HepG2 (cell line): ENCODE data around the gene ARL4C. TPM values are rescaled to one million over a fixed set of nuclear protein-coding genes. Genes with fewer than 3 reads are reported as not detected.

Experiments
- ATAC-seq: fragments of 200-7000 bp; cut with Tn5 transposase; 3 replicates; pipeline ENCODE4 v1.9.1; 2020; ENCODE audit warnings: mild to moderate bottlenecking, moderate library complexity
- BruUV-seq: library from RNA; stranded (reverse); fragments of 400-500 nt; replicated peaks from 2 replicates; lab custom pipeline; 2021; lab: Mats Ljungman, UMichigan
- CTCF ChIA-PET: fragments of 300-600 bp; formaldehyde crosslinking; extraction: SDS; loops from one replicate; lab custom pipeline; 2021; ENCODE audit warnings: low total read pairs, inconsistent platforms, low intra/inter-chr PET ratio; lab: Yijun Ruan, JAX
- POLR2A ChIA-PET: fragments of 350-600 bp; sonication (Branson Sonifier 250); formaldehyde crosslinking; loops from one replicate; lab custom pipeline; 2020; ENCODE audit warnings: antibody characterized with exemption, inconsistent platforms; lab: Yijun Ruan, JAX
- DNase-seq: peaks from one replicate; pipeline ENCODE4 v3.0.0-alpha.2; 2015; ENCODE audit warnings: low spot score
- FAIRE-seq: peaks from 3 replicates; lab custom pipeline; 2011; peaks lifted over from hg19 to GRCh38; lab: Jason Lieb, UNC
- H2AFZ ChIP-seq: one replicate; pipeline ENCODE4 v1.6.1; 2011; ENCODE audit warnings: low read length, inconsistent platforms
- H3K27ac ChIP-seq: fragments of 300-600 bp; 3 replicates; pipeline ENCODE4 v1.8.0; 2011; ENCODE audit warnings: mixed run types, mild to moderate bottlenecking, mixed read lengths, low read length, inconsistent platforms; ENCODE audit not compliant: insufficient read depth; ENCODE audit errors: extremely low read length
- H3K27me3 ChIP-seq, 2 experiments: fragments of 200-600 bp in 1 of 2; 2 replicates in 1 of 2; 3 replicates in 1 of 2; pipeline versions ENCODE4 v1.6.0 to v1.8.0; 2011; ENCODE audit warnings: low read length in 2 of 2, mild to moderate bottlenecking in 2 of 2, moderate library complexity in 2 of 2, inconsistent platforms in 1 of 2; ENCODE audit not compliant: insufficient read depth in 2 of 2, control insufficient read depth in 1 of 2
- H3K36me3 ChIP-seq, 2 experiments: fragments of 200-600 bp in 1 of 2; replicated peaks in 1 of 2; 2 replicates in 1 of 2; 3 replicates in 1 of 2; pipeline versions ENCODE4 v1.5.1 to v1.8.0; 2011; ENCODE audit warnings: low read length in 2 of 2, inconsistent platforms in 1 of 2; ENCODE audit not compliant: insufficient read depth in 2 of 2, control insufficient read depth in 1 of 2
- H3K4me1 ChIP-seq: 2 replicates; pipeline ENCODE4 v1.5.1; 2012; ENCODE audit warnings: low read length, inconsistent platforms; ENCODE audit not compliant: insufficient read depth
- H3K4me2 ChIP-seq: 2 replicates; pipeline ENCODE4 v1.6.0; 2011; ENCODE audit warnings: low read depth, low read length, inconsistent platforms
- H3K4me3 ChIP-seq, 3 experiments: fragments of 200-600 bp in 1 of 3; sonication (generic), shearing (Covaris generic) in 1 of 3; replicated peaks in 1 of 3; 2 replicates each; pipeline ENCODE4 v1.5.1; 2011 to 2016; ENCODE audit warnings: low read length in 3 of 3, inconsistent platforms in 2 of 3, low read depth in 2 of 3, mild to moderate bottlenecking in 2 of 3, control low read depth in 1 of 3, mixed read lengths in 1 of 3; ENCODE audit not compliant: insufficient read depth in 1 of 3
- H3K79me2 ChIP-seq: one replicate; pipeline ENCODE4 v1.6.1; 2011; ENCODE audit warnings: low read length, inconsistent platforms; ENCODE audit not compliant: insufficient read depth
- H3K9ac ChIP-seq: 2 replicates; pipeline ENCODE4 v1.6.0; 2011; ENCODE audit warnings: mild to moderate bottlenecking, low read depth, low read length, inconsistent platforms; ENCODE audit not compliant: insufficient read depth
- H3K9me3 ChIP-seq: 2 replicates; pipeline ENCODE4 v1.5.1; 2012; ENCODE audit warnings: mild to moderate bottlenecking, low read length
- H4K20me1 ChIP-seq: 2 replicates; pipeline ENCODE4 v1.6.0; 2011; ENCODE audit warnings: inconsistent platforms, mild to moderate bottlenecking, low read length, moderate library complexity; ENCODE audit not compliant: insufficient read depth
- CERS6 ChIP-seq: sonication (generic); formaldehyde crosslinking; IDR thresholded peaks from 2 replicates; pipeline ENCODE4 v1.5.0; 2020; ENCODE audit warnings: missing genetic modification reagents
- FOXP1 ChIP-seq, 2 experiments: fragments of 450-650 bp in 1 of 2; IDR thresholded peaks; 2 replicates each; pipeline ENCODE4 v1.6.1; 2017 to 2018; ENCODE audit warnings: antibody characterized with exemption in 1 of 2
- HOMEZ ChIP-seq: IDR thresholded peaks from 2 replicates; pipeline ENCODE4 v1.6.1; 2016; ENCODE audit warnings: low read depth
- PRMT3 ChIP-seq: sonication (generic); formaldehyde crosslinking; IDR thresholded peaks from 2 replicates; pipeline ENCODE4 v1.8.1; 2022; ENCODE audit warnings: low read depth, mild to moderate bottlenecking, moderate library complexity, missing genetic modification reagents, borderline replicate concordance
- SOX5 ChIP-seq: IDR thresholded peaks from 2 replicates; pipeline ENCODE4 v1.6.1; 2016; ENCODE audit warnings: borderline replicate concordance
- ZNF317 ChIP-seq: sonication (generic); formaldehyde crosslinking; IDR thresholded peaks from 2 replicates; pipeline ENCODE4 v1.5.0; 2020; ENCODE audit warnings: mild to moderate bottlenecking, missing genetic modification reagents
- ZNF543 ChIP-seq: sonication (generic); formaldehyde crosslinking; IDR thresholded peaks from 2 replicates; pipeline ENCODE4 v1.4.0; 2020; ENCODE audit warnings: mild to moderate bottlenecking, missing genetic modification reagents
- WGBS: methylation state at CpG from one replicate; pipeline ENCODE4 v1.1.6; 2017; ENCODE audit warnings: low lambda C conversion rate; 5-methylcytosine and 5-hydroxymethylcytosine counted together
- in situ Hi-C: cut with HindIII; loops from 2 replicates; pipeline ENCODE4 v1.10.0; 2017; ENCODE audit warnings: low pct_unique_long_range_greater_than_20kb; ENCODE audit not compliant: extremely low pct_ligation_motif_present
- intact Hi-C: fragments of 100-400 bp; cut with micrococcal nuclease; formaldehyde crosslinking; loops from one replicate; pipeline ENCODE4 v1.10.0; 2022; ENCODE audit not compliant: unreplicated experiment
- polyA plus RNA-seq, 8 experiments: library from polyadenylated mRNA; depleted of rRNA in 3 of 8; stranded (reverse) in 7 of 8; unstranded in 1 of 8; fragments of >200 nt; fragmentation: Illumina TruSeq in 4 of 8; extraction: Trizol in 4 of 8; gene quantifications; 2 replicates each; pipeline versions ENCODE4 v1.2.1 to v1.2.3, GENCODE V29; 2011 to 2016; ENCODE audit warnings: low read depth in 4 of 8, missing spikeins in 1 of 8, mixed read lengths in 1 of 8; ENCODE audit not compliant: insufficient read depth in 1 of 8
- total RNA-seq, 5 experiments: library from RNA; depleted of rRNA; stranded (reverse); fragments of >200 nt; fragmentation: Illumina TruSeq; extraction: Trizol; gene quantifications; 2 replicates each; pipeline ENCODE4 v1.2.3, GENCODE V29; 2016; ENCODE audit warnings: low read depth in 1 of 5

ARL4C gene
- total and polyA plus RNA-seq, 2 of the 13 experiments (the other 11 are each of a cell fraction or from before 2014, with no cell fraction given), result 0.07 to 0.15 TPM

GRCh38 chr2:234514099-234514498, 17.2 kb upstream of the ARL4C start (continued):
- no peak for TF ChIP-seq SOX5 (CRISPR knock-in tag)
- no peak for TF ChIP-seq ZNF543 (CRISPR knock-in tag)
- TF ChIP-seq FOXP1 (IDR thresholded peaks at IDR 0.05), result 0 out of 2 replicates have a peak, but pooled peaks have one; percentile 8
- TF ChIP-seq FOXP1 (CRISPR knock-in tag; IDR thresholded peaks at IDR 0.05), result no peak
- TF ChIP-seq CERS6 (CRISPR knock-in tag), result no peak
- TF ChIP-seq PRMT3 (CRISPR knock-in tag), result no peak
- TF ChIP-seq, all 625 proteins: peak for 6

- in situ Hi-C loops, result no loop called here
- Histone ChIP-seq H3K79me2 (no peaks in the 10 kb centered on the region), H3K4me2 (no peak overlapping the region), H4K20me1 (no peaks in the 10 kb centered on the region), H3K27ac (no peak overlapping the region), H3K9me3 (no peaks in the 10 kb centered on the region), H2AFZ (no peak overlapping the region), H3K4me1 (no peaks in the 10 kb centered on the region), H3K4me3 (no peak overlapping the region), H3K36me3 (no peaks in the 10 kb centered on the region), H3K9ac (no peak overlapping the region), H3K27me3 (no peaks in the 10 kb centered on the region; a peak in 1 of 5 replicates)
- 48% methylated on average over 14 of the region's 14 CpGs for WGBS
- ATAC-seq (no peak), DNase-seq (no peak), FAIRE-seq (no peak)
- CTCF ChIA-PET, result no interaction called here
- TF ChIP-seq HOMEZ (CRISPR knock-in tag) (no peak), ZNF317 (no peak)
- no TSS peak for BruUV-seq
- POLR2A ChIA-PET, result no interaction called here
- intact Hi-C loops, result no loop called here
These were observed 16.2 kb upstream of the ARL4C start for GRCh38 chr2:234512884-234513669.
